ENCODE data around the gene ASB18.

DNA sequence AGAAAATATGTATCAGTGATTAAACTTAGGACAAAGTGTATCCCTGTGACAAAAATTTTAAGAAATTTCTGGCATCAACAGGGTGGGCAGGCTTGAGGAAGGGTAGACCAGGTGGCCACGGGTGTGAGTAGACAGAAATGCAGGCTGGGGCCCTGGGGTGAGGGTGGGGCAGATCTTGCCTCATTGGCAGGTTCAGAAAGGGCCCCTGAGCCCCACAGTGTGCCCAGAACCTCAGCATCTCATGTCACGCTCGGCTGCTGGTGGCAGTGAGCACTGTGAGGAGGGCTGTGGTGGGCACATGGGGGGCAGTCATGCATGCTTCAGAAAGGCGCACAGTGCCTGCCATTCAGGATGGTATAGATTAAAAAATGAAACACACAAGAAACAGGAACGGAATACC lies 7.6 kb upstream of the ASB18 start:
- TF ChIP-seq, protein P1, sequence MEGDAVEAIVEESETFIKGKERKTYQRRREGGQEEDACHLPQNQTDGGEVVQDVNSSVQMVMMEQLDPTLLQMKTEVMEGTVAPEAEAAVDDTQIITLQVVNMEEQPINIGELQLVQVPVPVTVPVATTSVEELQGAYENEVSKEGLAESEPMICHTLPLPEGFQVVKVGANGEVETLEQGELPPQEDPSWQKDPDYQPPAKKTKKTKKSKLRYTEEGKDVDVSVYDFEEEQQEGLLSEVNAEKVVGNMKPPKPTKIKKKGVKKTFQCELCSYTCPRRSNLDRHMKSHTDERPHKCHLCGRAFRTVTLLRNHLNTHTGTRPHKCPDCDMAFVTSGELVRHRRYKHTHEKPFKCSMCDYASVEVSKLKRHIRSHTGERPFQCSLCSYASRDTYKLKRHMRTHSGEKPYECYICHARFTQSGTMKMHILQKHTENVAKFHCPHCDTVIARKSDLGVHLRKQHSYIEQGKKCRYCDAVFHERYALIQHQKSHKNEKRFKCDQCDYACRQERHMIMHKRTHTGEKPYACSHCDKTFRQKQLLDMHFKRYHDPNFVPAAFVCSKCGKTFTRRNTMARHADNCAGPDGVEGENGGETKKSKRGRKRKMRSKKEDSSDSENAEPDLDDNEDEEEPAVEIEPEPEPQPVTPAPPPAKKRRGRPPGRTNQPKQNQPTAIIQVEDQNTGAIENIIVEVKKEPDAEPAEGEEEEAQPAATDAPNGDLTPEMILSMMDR (IDR thresholded peaks at IDR 0.05; ENCODE audit: low read length), result no peak
- TF ChIP-seq EZH2 (IDR thresholded peaks at IDR 0.05; ENCODE audit: borderline replicate concordance, low read length), result no peak

Measured in OCI-LY1 (cell line).